ENCODE data around the gene ZNF789. TPM values are rescaled to one million over a fixed set of nuclear protein-coding genes. Genes with fewer than 3 reads are reported as not detected.

Gene ZNF789
- total RNA-seq, 1 experiment from 2014 or later: 15.1 TPM

- TF ChIP-seq CTCF (conservative IDR thresholded peaks at IDR 0.05): no peak
- no peak overlapping the region for H2BK5ac ChIP-seq (ENCODE audit: insufficient read length, low read length)
- H3K23me2 ChIP-seq (ENCODE audit: insufficient read length, low read depth, low read length, poor library complexity, severe bottlenecking): peaks cover 12% of the 10 kb centered on the region
- H3K4ac ChIP-seq (ENCODE audit: low read depth, low read length): no peak overlapping the region
- H3K56ac ChIP-seq (ENCODE audit: insufficient read length, low read depth, low read length): no peak overlapping the region
- H3K79me1 ChIP-seq (ENCODE audit: insufficient read depth, low read depth, low read length, poor library complexity, severe bottlenecking): no peaks in the 10 kb centered on the region
- no peak overlapping the region for H2BK15ac ChIP-seq (ENCODE audit: low read depth, low read length)
- H3K27ac ChIP-seq (ENCODE audit: insufficient read length, low read depth, low read length): no peak overlapping the region
- no peak overlapping the region for H3K9ac ChIP-seq (ENCODE audit: extremely low read depth, insufficient read length, low read length)
- no peaks in the 10 kb centered on the region for H3K27me3 ChIP-seq (ENCODE audit: insufficient read depth, low read length)
- no peak overlapping the region for H4K5ac ChIP-seq (ENCODE audit: insufficient read length, low read depth, low read length)
- Mint-ChIP-seq H3K27me3 (ENCODE audit: low read depth) (no peaks in the 10 kb centered on the region), H3K27ac (no peak overlapping the region; a peak in 1 of 7 replicates), H3K4me1 (peaks cover 14 to 21% of the 10 kb centered on the region in 2 experiments), H3K4me3 (peak overlapping the region; percentile 98), H3K9me3 (peaks cover 22 to 28% of the 10 kb centered on the region in 2 experiments), H3K36me3 (ENCODE audit: insufficient read depth in 1 of 3, low read depth in 3 of 3) (peaks cover 47 to 55% (median 50%) of the 10 kb centered on the region in 3 experiments)
- peaks cover 4% of the 10 kb centered on the region; the same call in 1 of the 2 replicates for H3K4me1 ChIP-seq (ENCODE audit: insufficient read depth, low read length)
- H3K23ac ChIP-seq (ENCODE audit: insufficient read length, low read depth, low read length): no peak overlapping the region
- no peak overlapping the region for H2BK20ac ChIP-seq (ENCODE audit: low read depth, low read length, poor library complexity, severe bottlenecking)
- no peak overlapping the region for H2AK5ac ChIP-seq (ENCODE audit: insufficient read length, low read length)
- no CpG with 5 or more reads among the region's 6 CpGs for WGBS (ENCODE audit: extremely low coverage, insufficient read length, low lambda C conversion rate)
- no peaks in the 10 kb centered on the region for H4K20me1 ChIP-seq (ENCODE audit: control insufficient read depth, insufficient read depth, insufficient read length)
- H3K4me2 ChIP-seq (ENCODE audit: insufficient read depth, insufficient read length, low read length): peak overlapping the region; percentile 98
- no peak for DNase-seq
- no peak overlapping the region for H2AFZ ChIP-seq (ENCODE audit: low read length)
- no peak overlapping the region for H3K14ac ChIP-seq (ENCODE audit: insufficient read depth, low read length)
- H4K8ac ChIP-seq (replicated peaks; ENCODE audit: insufficient read length, low read depth, low read length): no peak overlapping the region
- no peak overlapping the region for H3K18ac ChIP-seq (ENCODE audit: insufficient read length, low read depth, low read length)
- H4K91ac ChIP-seq (ENCODE audit: insufficient read length, low read depth, low read length): no peak overlapping the region
- H3T11ph ChIP-seq (ENCODE audit: low read length): no peak overlapping the region
- peaks cover 17% of the 10 kb centered on the region for H3K79me2 ChIP-seq (ENCODE audit: insufficient read depth, low read length)
- H3K9me3 ChIP-seq (ENCODE audit: control insufficient read depth, low read depth, low read length): peaks cover 13% of the 10 kb centered on the region
- no peak overlapping the region for H2BK12ac ChIP-seq (ENCODE audit: insufficient read length, low read depth, low read length)
- no peak overlapping the region for H2BK120ac ChIP-seq (ENCODE audit: low read depth, low read length, poor library complexity, severe bottlenecking)
Observed at GRCh38 chr7:99497766-99498545, 25.3 kb downstream of the ZNF789 start.

Data from H9 (cell line).